ENCODE data around the gene TMEM239. TPM values are rescaled to one million over a fixed set of nuclear protein-coding genes. Genes with fewer than 3 reads are reported as not detected.
"Not testable (repeated sequence)": the region's sequence is repeated elsewhere in the genome, so short reads cannot be mapped to it uniquely, and the experiment has no call there.

TMEM239 gene
- total RNA-seq, 1 donor from 2014 or later = not detected

- no peak overlapping the region for H3K4me3 ChIP-seq
- intact Hi-C loops (cut with DNase I) = no loop called here
- H3K27me3 ChIP-seq = peaks cover 6% of the 10 kb centered on the region
- no peak for DNase-seq (ENCODE audit: low spot score in 2 of 2)
- H3K36me3 ChIP-seq = no peaks in the 10 kb centered on the region
- no peaks in the 10 kb centered on the region for H3K4me1 ChIP-seq
- peaks cover 0 to 5% of the 10 kb centered on the region in 2 donors for H3K9me3 ChIP-seq
- no peak for TF ChIP-seq CTCF (IDR thresholded peaks at IDR 0.05)
- no peak overlapping the region for H3K27ac ChIP-seq
Measured at GRCh38 chr20:2807019-2807418, 9.1 kb upstream of the TMEM239 start.

GRCh38 chr20:2807929-2808328 is 8.2 kb upstream of the TMEM239 start:
- H3K4me3 ChIP-seq; H3K27ac ChIP-seq; H3K27me3 ChIP-seq; H3K4me1 ChIP-seq; intact Hi-C loops (cut with DNase I); H3K36me3 ChIP-seq: not testable (repeated sequence)
- peak in 1 of 2 donors; percentile 25 for DNase-seq (ENCODE audit: low spot score in 2 of 2)
- peaks cover 0 to 13% of the 10 kb centered on the region in 2 donors for H3K9me3 ChIP-seq

- peaks cover 0 to 13% of the 10 kb centered on the region in 2 donors for H3K9me3 ChIP-seq
- H3K4me3 ChIP-seq = no peak overlapping the region
- no peak overlapping the region for H3K27ac ChIP-seq
- H3K36me3 ChIP-seq = no peaks in the 10 kb centered on the region
- no peaks in the 10 kb centered on the region for H3K4me1 ChIP-seq
- H3K27me3 ChIP-seq = peaks cover 6% of the 10 kb centered on the region
- TF ChIP-seq CTCF (IDR thresholded peaks at IDR 0.05) = no peak
- intact Hi-C loops (cut with DNase I) = no loop called here
- no peak for DNase-seq (ENCODE audit: low spot score in 2 of 2)
Measured at GRCh38 chr20:2809690-2810089, 6.5 kb upstream of the TMEM239 start.

- Histone ChIP-seq H3K9me3 (peaks cover 0 to 13% of the 10 kb centered on the region in 2 donors), H3K27ac (no peak overlapping the region), H3K36me3 (no peaks in the 10 kb centered on the region), H3K4me3 (no peak overlapping the region), H3K4me1 (no peaks in the 10 kb centered on the region), H3K27me3 (no peaks in the 10 kb centered on the region)
- no peak for DNase-seq (ENCODE audit: low spot score in 2 of 2)
- TF ChIP-seq CTCF (IDR thresholded peaks at IDR 0.05) = no peak
- intact Hi-C loops (cut with DNase I) = no loop called here
Measured at GRCh38 chr20:2812189-2812588, 4.0 kb upstream of the TMEM239 start.

- no peak for TF ChIP-seq CTCF (IDR thresholded peaks at IDR 0.05)
- Histone ChIP-seq H3K4me3 (no peak overlapping the region), H3K36me3 (no peaks in the 10 kb centered on the region), H3K4me1 (no peaks in the 10 kb centered on the region), H3K27me3 (no peaks in the 10 kb centered on the region), H3K9me3 (peaks cover 0 to 13% of the 10 kb centered on the region in 2 donors), H3K27ac (no peak overlapping the region)
- intact Hi-C loops (cut with DNase I) = no loop called here
- DNase-seq (ENCODE audit: low spot score in 2 of 2) = peak in 1 of 2 donors; percentile 16
Measured at GRCh38 chr20:2814076-2814475, 2.1 kb upstream of the TMEM239 start.

- no peak for TF ChIP-seq CTCF (IDR thresholded peaks at IDR 0.05)
- intact Hi-C loops (cut with DNase I) = no loop called here
- Histone ChIP-seq H3K4me1 (no peaks in the 10 kb centered on the region), H3K27ac (no peak within 1 kb of the TSS), H3K4me3 (no peak within 1 kb of the TSS), H3K9me3 (peaks cover 0 to 13% of the 10 kb centered on the region in 2 donors), H3K36me3 (no peaks in the 10 kb centered on the region), H3K27me3 (no peaks in the 10 kb centered on the region)
- DNase-seq (ENCODE audit: low spot score in 2 of 2) = peak in 1 of 2 donors; percentile 68
Measured at GRCh38 chr20:2814587-2815051, 1.5 kb upstream of the TMEM239 start, which contains the start of gene C20orf141. Gene C20orf141 (plus strand): TSS chr20:2814987. CDS start chr20:2815185, 198 bp downstream.

Measured in ascending aorta (tissue), 2 donors.